Transverse colon (tissue), 4 donors: ENCODE measurements around the gene HECW1.

Experiments used
- POLR2A ChIP-seq: fragments of 450-650 bp; IDR thresholded peaks from one replicate; pipeline ENCODE4 v1.6.1; 2016; ENCODE audit warnings: antibody characterized with exemption, mild to moderate bottlenecking, moderate library complexity
- POLR2AphosphoS5 ChIP-seq, 3 donors: sonication (generic); formaldehyde crosslinking; IDR thresholded peaks; one replicate each; pipeline ENCODE4 v1.6.1; 2016; ENCODE audit warnings: antibody characterized with exemption in 3 of 3
- TF ChIP-seq, protein P1 (sequence below), 5 experiments: fragments of 200-600 bp in 3 of 5; fragments of 450-650 bp in 2 of 5; sonication (generic) in 3 of 5; IDR thresholded peaks; 1 replicate in 2 of 5; 2 replicates in 3 of 5; pipeline ENCODE4 v1.5.1; 2016 to 2017; ENCODE audit warnings: antibody characterized with exemption in 5 of 5, inconsistent platforms in 3 of 5, mild to moderate bottlenecking in 2 of 5, moderate library complexity in 1 of 5

DNA sequence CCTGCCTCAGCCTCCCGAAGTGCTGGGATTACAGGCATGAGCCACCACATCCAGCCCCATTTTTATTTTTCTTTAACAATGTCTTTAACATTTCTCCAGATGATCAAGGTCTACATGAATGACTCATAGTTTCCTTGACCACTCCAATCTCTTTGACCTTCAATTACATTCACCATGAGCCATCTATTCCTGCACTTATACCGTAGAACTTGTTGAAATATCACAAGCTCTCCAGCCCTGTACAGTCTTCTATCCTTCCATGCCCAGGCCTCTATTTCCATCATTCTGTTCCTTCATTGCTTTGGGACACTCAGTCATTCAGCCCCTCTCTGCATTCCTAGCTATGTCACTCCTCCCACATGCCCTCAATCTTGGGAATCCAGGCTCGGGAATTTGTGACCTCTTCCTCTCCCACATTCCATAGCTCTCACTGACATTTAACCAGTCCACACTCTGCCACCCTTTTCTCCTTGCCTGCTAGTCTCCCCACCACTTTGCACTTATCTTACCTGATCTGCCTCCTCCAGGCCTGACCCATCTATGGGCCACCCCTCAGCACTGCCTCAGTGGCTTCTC is 318.7 kb downstream of the HECW1 start:
- TF ChIP-seq POLR2A: no peak
- TF ChIP-seq, protein P1, sequence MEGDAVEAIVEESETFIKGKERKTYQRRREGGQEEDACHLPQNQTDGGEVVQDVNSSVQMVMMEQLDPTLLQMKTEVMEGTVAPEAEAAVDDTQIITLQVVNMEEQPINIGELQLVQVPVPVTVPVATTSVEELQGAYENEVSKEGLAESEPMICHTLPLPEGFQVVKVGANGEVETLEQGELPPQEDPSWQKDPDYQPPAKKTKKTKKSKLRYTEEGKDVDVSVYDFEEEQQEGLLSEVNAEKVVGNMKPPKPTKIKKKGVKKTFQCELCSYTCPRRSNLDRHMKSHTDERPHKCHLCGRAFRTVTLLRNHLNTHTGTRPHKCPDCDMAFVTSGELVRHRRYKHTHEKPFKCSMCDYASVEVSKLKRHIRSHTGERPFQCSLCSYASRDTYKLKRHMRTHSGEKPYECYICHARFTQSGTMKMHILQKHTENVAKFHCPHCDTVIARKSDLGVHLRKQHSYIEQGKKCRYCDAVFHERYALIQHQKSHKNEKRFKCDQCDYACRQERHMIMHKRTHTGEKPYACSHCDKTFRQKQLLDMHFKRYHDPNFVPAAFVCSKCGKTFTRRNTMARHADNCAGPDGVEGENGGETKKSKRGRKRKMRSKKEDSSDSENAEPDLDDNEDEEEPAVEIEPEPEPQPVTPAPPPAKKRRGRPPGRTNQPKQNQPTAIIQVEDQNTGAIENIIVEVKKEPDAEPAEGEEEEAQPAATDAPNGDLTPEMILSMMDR (IDR thresholded peaks at IDR 0.05): no peak
- no peak for TF ChIP-seq POLR2AphosphoS5 (IDR thresholded peaks at IDR 0.05)
